GM23248 (cell line): ENCODE results near the gene VPS13D.

ENCODE experiments used
- EZH2 ChIP-seq: fragments of 200-600 bp; sonication (generic); IDR thresholded peaks from 2 replicates; pipeline ENCODE4 v1.6.1; 2018; ENCODE audit warnings: antibody characterized with exemption, mild to moderate bottlenecking; ENCODE audit not compliant: insufficient read depth, poor library complexity, severe bottlenecking
- EZH2phosphoT487 ChIP-seq: fragments of 200-600 bp; sonication (generic); IDR thresholded peaks from 2 replicates; pipeline ENCODE4 v1.6.1; 2018; ENCODE audit warnings: antibody characterized with exemption, moderate library complexity, mild to moderate bottlenecking, low read depth; ENCODE audit not compliant: insufficient read depth

DNA sequence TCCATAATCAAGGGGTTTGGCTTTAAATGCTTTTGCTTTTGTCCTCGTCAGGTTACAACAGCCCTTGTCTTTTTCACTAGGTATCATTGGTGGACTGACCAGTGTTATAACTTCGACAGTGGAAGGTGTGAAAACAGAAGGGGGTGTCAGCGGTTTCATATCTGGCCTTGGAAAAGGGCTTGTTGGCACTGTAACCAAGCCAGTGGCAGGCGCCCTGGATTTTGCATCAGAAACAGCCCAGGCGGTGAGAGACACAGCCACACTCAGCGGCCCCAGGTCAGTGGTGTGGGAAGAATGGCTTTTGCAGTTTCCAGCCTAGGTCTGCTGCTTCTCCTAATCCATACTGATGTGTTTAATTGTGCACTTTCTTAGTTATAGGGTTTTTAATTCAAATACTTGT is 230.3 kb downstream of the VPS13D start:
- TF ChIP-seq EZH2 (no peak), EZH2phosphoT487 (no peak)
